ENCODE data around the gene MS4A8. TPM values are rescaled to one million over a fixed set of nuclear protein-coding genes. Genes with fewer than 3 reads are reported as not detected.

The MS4A8 gene
- total RNA-seq, 1 experiment from 2014 or later = not detected

DNA sequence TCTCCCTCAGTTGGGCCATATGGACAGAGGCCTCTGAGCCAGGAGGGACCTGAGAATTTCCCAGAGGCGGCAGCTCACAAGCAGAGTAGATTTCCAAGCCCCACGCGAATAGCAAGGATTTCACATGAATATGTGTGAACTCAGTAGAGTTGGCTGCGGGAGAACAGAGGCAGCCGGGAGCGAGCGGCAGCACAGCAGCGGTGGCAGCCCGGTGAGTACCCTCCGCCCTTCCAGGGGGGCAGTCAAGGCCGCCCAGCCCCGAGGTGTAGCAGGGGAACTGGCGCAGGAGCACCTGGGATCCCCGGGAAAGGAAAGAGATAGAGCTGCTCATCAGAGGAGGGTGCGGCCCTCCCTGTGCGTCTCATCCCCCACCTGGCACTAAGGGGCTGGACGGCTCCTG is 48.8 kb downstream of the MS4A8 start:
- Histone ChIP-seq H4K5ac (ENCODE audit: insufficient read length, low read depth, low read length) (no peak overlapping the region), H3K79me2 (ENCODE audit: insufficient read depth, low read length) (no peaks in the 10 kb centered on the region), H4K8ac (replicated peaks; ENCODE audit: insufficient read length, low read depth, low read length) (no peak overlapping the region), H3T11ph (ENCODE audit: low read length) (no peak overlapping the region), H3K18ac (ENCODE audit: insufficient read length, low read depth, low read length) (no peak overlapping the region), H3K79me1 (ENCODE audit: insufficient read depth, low read depth, low read length, poor library complexity, severe bottlenecking) (no peaks in the 10 kb centered on the region), H2AFZ (ENCODE audit: low read length) (no peak overlapping the region), H3K9me3 (ENCODE audit: control insufficient read depth, low read depth, low read length) (no peaks in the 10 kb centered on the region), H2BK5ac (ENCODE audit: insufficient read length, low read length) (no peak overlapping the region), H2BK20ac (ENCODE audit: low read depth, low read length, poor library complexity, severe bottlenecking) (no peak overlapping the region), H4K91ac (ENCODE audit: insufficient read length, low read depth, low read length) (no peak overlapping the region), H2BK12ac (ENCODE audit: insufficient read length, low read depth, low read length) (no peak overlapping the region), H4K20me1 (ENCODE audit: control insufficient read depth, insufficient read depth, insufficient read length) (no peaks in the 10 kb centered on the region), H3K27ac (ENCODE audit: insufficient read length, low read depth, low read length) (no peak overlapping the region), H3K27me3 (ENCODE audit: insufficient read depth, low read length) (no peaks in the 10 kb centered on the region), H2BK120ac (ENCODE audit: low read depth, low read length, poor library complexity, severe bottlenecking) (no peak overlapping the region), H3K9ac (ENCODE audit: extremely low read depth, insufficient read length, low read length) (no peak overlapping the region), H3K23me2 (ENCODE audit: insufficient read length, low read depth, low read length, poor library complexity, severe bottlenecking) (no peaks in the 10 kb centered on the region), H3K4ac (ENCODE audit: low read depth, low read length) (no peak overlapping the region), H3K4me1 (ENCODE audit: insufficient read depth, low read length) (no peaks in the 10 kb centered on the region), H3K23ac (ENCODE audit: insufficient read length, low read depth, low read length) (no peak overlapping the region), H2BK15ac (ENCODE audit: low read depth, low read length) (no peak overlapping the region), H2AK5ac (ENCODE audit: insufficient read length, low read length) (no peak overlapping the region), H3K14ac (ENCODE audit: insufficient read depth, low read length) (no peak overlapping the region), H3K56ac (ENCODE audit: insufficient read length, low read depth, low read length) (no peak overlapping the region), H3K4me2 (ENCODE audit: insufficient read depth, insufficient read length, low read length) (no peak overlapping the region)
- no peak overlapping the region for H3K4me3 Mint-ChIP-seq
- WGBS (ENCODE audit: extremely low coverage, insufficient read length, low lambda C conversion rate) = no CpG with 5 or more reads among the region's 17 CpGs
- H3K36me3 Mint-ChIP-seq (ENCODE audit: insufficient read depth in 1 of 3, low read depth in 3 of 3) = no peaks in the 10 kb centered on the region; a peak in 2 of 7 replicates
- no peak overlapping the region for H3K27ac Mint-ChIP-seq
- H3K27me3 Mint-ChIP-seq (ENCODE audit: low read depth) = peaks cover 8% of the 10 kb centered on the region
- DNase-seq = no peak
- TF ChIP-seq, protein P1, sequence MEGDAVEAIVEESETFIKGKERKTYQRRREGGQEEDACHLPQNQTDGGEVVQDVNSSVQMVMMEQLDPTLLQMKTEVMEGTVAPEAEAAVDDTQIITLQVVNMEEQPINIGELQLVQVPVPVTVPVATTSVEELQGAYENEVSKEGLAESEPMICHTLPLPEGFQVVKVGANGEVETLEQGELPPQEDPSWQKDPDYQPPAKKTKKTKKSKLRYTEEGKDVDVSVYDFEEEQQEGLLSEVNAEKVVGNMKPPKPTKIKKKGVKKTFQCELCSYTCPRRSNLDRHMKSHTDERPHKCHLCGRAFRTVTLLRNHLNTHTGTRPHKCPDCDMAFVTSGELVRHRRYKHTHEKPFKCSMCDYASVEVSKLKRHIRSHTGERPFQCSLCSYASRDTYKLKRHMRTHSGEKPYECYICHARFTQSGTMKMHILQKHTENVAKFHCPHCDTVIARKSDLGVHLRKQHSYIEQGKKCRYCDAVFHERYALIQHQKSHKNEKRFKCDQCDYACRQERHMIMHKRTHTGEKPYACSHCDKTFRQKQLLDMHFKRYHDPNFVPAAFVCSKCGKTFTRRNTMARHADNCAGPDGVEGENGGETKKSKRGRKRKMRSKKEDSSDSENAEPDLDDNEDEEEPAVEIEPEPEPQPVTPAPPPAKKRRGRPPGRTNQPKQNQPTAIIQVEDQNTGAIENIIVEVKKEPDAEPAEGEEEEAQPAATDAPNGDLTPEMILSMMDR (conservative IDR thresholded peaks at IDR 0.05) = no peak
- H3K9me3 Mint-ChIP-seq = peaks cover 0 to 4% of the 10 kb centered on the region in 2 experiments; a peak in 3 of 5 replicates
- H3K4me1 Mint-ChIP-seq = peaks cover 5 to 8% of the 10 kb centered on the region in 2 experiments
